Naive thymus-derived CD4-positive, alpha-beta T cell (primary cell): ENCODE data around the gene NRG3. TPM values are rescaled to one million over a fixed set of nuclear protein-coding genes. Genes with fewer than 3 reads are reported as not detected.
"Not testable (repeated sequence)": the region's sequence is repeated elsewhere in the genome, so short reads cannot be mapped to it uniquely, and the experiment has no call there.

Experiments
- ATAC-seq: fragments of 150-1000 bp; cut with Tn5 transposase; 2 replicates; pipeline ENCODE4 v1.10.0; 2021; ENCODE audit warnings: mild to moderate bottlenecking, moderate library complexity
- CTCF ChIA-PET: fragments of 350-600 bp; sonication (Branson Sonifier 250); formaldehyde crosslinking; loops from one replicate; lab custom pipeline; 2021; ENCODE audit warnings: antibody characterized with exemption; lab: Charles Lee
- POLR2A ChIA-PET: fragments of 350-600 bp; sonication (Branson Sonifier 250); formaldehyde crosslinking; loops from one replicate; lab custom pipeline; 2021; ENCODE audit warnings: antibody characterized with exemption, inconsistent platforms; lab: Charles Lee
- DNase-seq, 9 donors: peaks; one replicate each; pipeline versions ENCODE4 v3.0.0 to v3.0.0-alpha.2; 2020 to 2022; ENCODE audit warnings: mixed read lengths in 1 of 9
- H3K27ac ChIP-seq: one replicate; pipeline ENCODE4 v1.7.0; 2013; ENCODE audit warnings: mild to moderate bottlenecking, low read depth, low read length, moderate library complexity
- H3K27me3 ChIP-seq, 2 donors: one replicate each; pipeline ENCODE4 v1.7.0; 2013; ENCODE audit warnings: low read length in 2 of 2, mild to moderate bottlenecking in 2 of 2, moderate library complexity in 2 of 2; ENCODE audit not compliant: control insufficient read depth in 2 of 2, insufficient read depth in 2 of 2
- H3K36me3 ChIP-seq, 3 experiments: 1 replicate in 2 of 3; 2 replicates in 1 of 3; pipeline ENCODE4 v1.7.0; 2013; ENCODE audit warnings: low read length in 3 of 3, mild to moderate bottlenecking in 3 of 3, moderate library complexity in 1 of 3; ENCODE audit not compliant: insufficient read depth in 3 of 3, control insufficient read depth in 2 of 3
- H3K4me1 ChIP-seq, 2 donors: one replicate each; pipeline ENCODE4 v1.7.0; 2013; ENCODE audit warnings: low read length in 2 of 2, mild to moderate bottlenecking in 2 of 2, moderate library complexity in 1 of 2; ENCODE audit not compliant: control insufficient read depth in 2 of 2, insufficient read depth in 2 of 2
- H3K4me3 ChIP-seq: 2 replicates; pipeline ENCODE4 v1.7.0; 2013; ENCODE audit warnings: mild to moderate bottlenecking, low read length
- H3K9me3 ChIP-seq, 3 experiments: 1 replicate in 2 of 3; 2 replicates in 1 of 3; pipeline ENCODE4 v1.7.0; 2013; ENCODE audit warnings: low read length in 3 of 3; ENCODE audit not compliant: control insufficient read depth in 2 of 3
- H3K27ac Mint-ChIP-seq, 9 donors: one replicate each; pipeline ENCODE4 v1.8.0; 2020 to 2022; ENCODE audit warnings: mixed read lengths in 9 of 9, mild to moderate bottlenecking in 8 of 9, moderate library complexity in 5 of 9, inconsistent platforms in 2 of 9
- H3K27me3 Mint-ChIP-seq, 5 donors: one replicate each; pipeline ENCODE4 v1.8.0; 2021 to 2022; ENCODE audit warnings: mixed read lengths in 5 of 5, mild to moderate bottlenecking in 1 of 5
- H3K36me3 Mint-ChIP-seq, 5 donors: one replicate each; pipeline ENCODE4 v1.8.0; 2020 to 2022; ENCODE audit warnings: mixed read lengths in 5 of 5, mild to moderate bottlenecking in 3 of 5, inconsistent platforms in 1 of 5
- H3K4me1 Mint-ChIP-seq, 7 donors: one replicate each; pipeline ENCODE4 v1.8.0; 2020 to 2022; ENCODE audit warnings: mixed read lengths in 7 of 7, mild to moderate bottlenecking in 3 of 7, inconsistent platforms in 1 of 7
- H3K4me3 Mint-ChIP-seq, 10 donors: one replicate each; pipeline ENCODE4 v1.8.0; 2020 to 2022; ENCODE audit warnings: mild to moderate bottlenecking in 10 of 10, mixed read lengths in 10 of 10, moderate library complexity in 6 of 10, inconsistent platforms in 2 of 10
- H3K9me3 Mint-ChIP-seq, 11 donors: one replicate each; pipeline ENCODE4 v1.8.0; 2020 to 2022; ENCODE audit warnings: mixed read lengths in 11 of 11, mild to moderate bottlenecking in 4 of 11, inconsistent platforms in 1 of 11, moderate library complexity in 1 of 11
- intact Hi-C, 2 donors: fragments of 100-400 bp; cut with micrococcal nuclease; formaldehyde crosslinking; loops; one replicate each; pipeline ENCODE4 v1.15.1; 2023
- polyA plus RNA-seq, 2 donors: library from polyadenylated mRNA; unstranded; fragments of 300-500 nt; fragmentation: Illumina TruSeq; gene quantifications; one replicate each; pipeline ENCODE4 v1.2.3, GENCODE V29; 2021
- total RNA-seq, 6 experiments: library from RNA in 5 of 6; stranded (reverse) in 5 of 6; gene quantifications; 1 replicate in 5 of 6; 2 replicates in 1 of 6; pipeline ENCODE4 v1.2.3 and lab custom pipeline; 2021 to 2026

NRG3 gene
- total and polyA plus RNA-seq, 7 experiments from 2014 or later, result not detected

DNA sequence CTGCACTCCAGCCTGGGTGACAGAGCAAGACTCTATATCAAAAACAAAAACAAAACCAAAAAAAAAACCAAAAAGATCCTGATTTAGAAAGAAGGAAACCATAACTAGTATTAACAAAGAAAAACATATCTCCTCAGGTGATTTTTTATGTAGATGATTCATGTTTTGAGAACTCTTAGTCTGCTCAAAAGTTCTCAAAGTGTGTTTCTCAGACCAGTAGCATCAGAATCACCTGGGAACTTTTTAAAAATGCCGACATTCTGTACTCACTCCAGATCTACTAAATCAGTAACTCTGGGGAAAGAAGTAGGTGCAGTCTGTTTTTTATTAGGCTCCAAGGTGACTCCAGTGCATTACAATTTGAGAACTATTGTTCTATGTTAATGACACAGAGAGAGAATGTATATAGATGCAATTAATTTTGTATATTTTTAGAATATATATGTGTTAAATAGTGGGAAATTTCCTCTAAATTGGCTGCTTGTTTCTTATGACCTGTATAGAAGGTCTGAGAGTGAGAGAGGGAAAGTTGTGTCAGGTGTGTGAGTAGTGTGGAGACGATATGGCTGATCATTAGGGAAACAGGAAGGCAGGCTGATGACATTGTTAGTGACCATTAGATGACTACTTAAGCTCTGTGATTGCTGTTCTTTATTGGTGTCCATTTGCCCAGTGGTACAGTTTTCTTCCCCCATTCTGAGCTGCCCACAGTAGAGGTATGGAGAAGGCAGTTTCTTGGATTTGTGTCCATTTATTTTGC lies 1075.0 kb downstream of the NRG3 start:
- DNase-seq (no peak), ATAC-seq (no peak)
- H3K36me3 Mint-ChIP-seq, result no peaks in the 10 kb centered on the region
- intact Hi-C loops, result no loop called here
- no peaks in the 10 kb centered on the region for H3K27me3 Mint-ChIP-seq
- H3K36me3 ChIP-seq, result no peaks in the 10 kb centered on the region
- no peak overlapping the region for H3K27ac Mint-ChIP-seq
- H3K27ac ChIP-seq, result no peak overlapping the region
- ChIA-PET POLR2A (no interaction called here), CTCF (no interaction called here)
- H3K4me1 Mint-ChIP-seq, result no peaks in the 10 kb centered on the region
- H3K9me3 Mint-ChIP-seq, result peaks cover 0 to 20% (median 4%) of the 10 kb centered on the region in 11 donors
- H3K27me3 ChIP-seq, result no peaks in the 10 kb centered on the region
- no peak overlapping the region for H3K4me3 Mint-ChIP-seq
- no peaks in the 10 kb centered on the region for H3K4me1 ChIP-seq
- no peak overlapping the region for H3K4me3 ChIP-seq
- H3K9me3 ChIP-seq, result no peaks in the 10 kb centered on the region

DNA sequence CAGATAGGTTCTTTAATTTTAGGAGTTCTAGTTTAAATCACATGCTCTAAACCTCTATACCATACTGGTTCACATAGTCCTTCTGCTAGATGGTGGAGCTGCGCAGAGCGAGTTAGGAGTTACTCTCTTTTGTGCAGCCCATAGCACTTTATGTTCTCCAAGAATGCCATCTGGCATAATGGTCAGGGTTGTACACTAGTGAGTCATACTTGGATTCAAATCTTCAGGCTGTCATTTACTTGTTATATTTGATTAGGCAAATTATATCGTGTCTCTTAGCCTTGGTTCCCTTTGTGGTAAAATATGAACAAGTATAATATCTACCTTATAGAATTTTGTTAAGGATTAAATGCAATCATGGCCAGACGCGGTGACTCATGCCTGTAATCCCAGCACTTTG lies 1078.3 kb downstream of the NRG3 start:
- no peaks in the 10 kb centered on the region for H3K4me1 ChIP-seq
- no peaks in the 10 kb centered on the region for H3K9me3 ChIP-seq
- no peak overlapping the region for H3K4me3 ChIP-seq
- no peaks in the 10 kb centered on the region for H3K36me3 ChIP-seq
- DNase-seq (no peak), ATAC-seq (no peak)
- no peaks in the 10 kb centered on the region for H3K27me3 ChIP-seq
- no peaks in the 10 kb centered on the region for H3K27me3 Mint-ChIP-seq
- H3K27ac ChIP-seq, result no peak overlapping the region
- CTCF ChIA-PET, result no interaction called here
- intact Hi-C loops, result no loop called here
- no peak overlapping the region for H3K27ac Mint-ChIP-seq
- POLR2A ChIA-PET, result no interaction called here
- no peak overlapping the region for H3K4me3 Mint-ChIP-seq
- H3K36me3 Mint-ChIP-seq, result no peaks in the 10 kb centered on the region
- H3K9me3 Mint-ChIP-seq, result peaks cover 0 to 19% (median 2%) of the 10 kb centered on the region in 11 donors
- no peaks in the 10 kb centered on the region for H3K4me1 Mint-ChIP-seq

DNA sequence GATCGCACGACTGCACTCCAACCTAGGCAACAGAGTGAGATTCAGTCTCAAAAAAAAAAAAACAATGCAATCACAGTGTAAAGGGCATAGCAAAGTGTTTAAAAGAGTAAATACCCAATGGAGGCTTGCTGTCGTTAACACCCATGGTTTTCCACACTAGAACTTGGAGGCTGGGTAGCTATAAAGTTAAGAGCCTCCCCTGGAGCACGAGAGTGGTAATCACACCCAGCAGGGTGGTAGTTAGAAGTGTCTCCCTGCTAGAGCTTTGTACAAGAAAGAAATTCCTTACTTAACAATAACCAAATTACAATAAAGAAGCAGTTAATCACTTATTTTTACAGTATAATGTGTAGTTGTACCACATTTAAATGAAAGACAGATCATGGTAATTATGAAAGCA lies 1078.9 kb downstream of the NRG3 start:
- H3K27ac Mint-ChIP-seq, result no peak overlapping the region
- Histone ChIP-seq H3K27me3 (no peaks in the 10 kb centered on the region), H3K4me1 (no peaks in the 10 kb centered on the region), H3K36me3 (no peaks in the 10 kb centered on the region), H3K27ac (no peak overlapping the region), H3K9me3 (no peaks in the 10 kb centered on the region), H3K4me3 (no peak overlapping the region)
- ChIA-PET POLR2A (no interaction called here), CTCF (no interaction called here)
- no peaks in the 10 kb centered on the region for H3K27me3 Mint-ChIP-seq
- H3K4me3 Mint-ChIP-seq, result no peak overlapping the region
- no peak for DNase-seq
- H3K36me3 Mint-ChIP-seq, result no peaks in the 10 kb centered on the region
- ATAC-seq, result no peak
- H3K9me3 Mint-ChIP-seq, result peaks cover 0 to 19% (median 2%) of the 10 kb centered on the region in 11 donors
- intact Hi-C loops, result no loop called here
- no peaks in the 10 kb centered on the region for H3K4me1 Mint-ChIP-seq

DNA sequence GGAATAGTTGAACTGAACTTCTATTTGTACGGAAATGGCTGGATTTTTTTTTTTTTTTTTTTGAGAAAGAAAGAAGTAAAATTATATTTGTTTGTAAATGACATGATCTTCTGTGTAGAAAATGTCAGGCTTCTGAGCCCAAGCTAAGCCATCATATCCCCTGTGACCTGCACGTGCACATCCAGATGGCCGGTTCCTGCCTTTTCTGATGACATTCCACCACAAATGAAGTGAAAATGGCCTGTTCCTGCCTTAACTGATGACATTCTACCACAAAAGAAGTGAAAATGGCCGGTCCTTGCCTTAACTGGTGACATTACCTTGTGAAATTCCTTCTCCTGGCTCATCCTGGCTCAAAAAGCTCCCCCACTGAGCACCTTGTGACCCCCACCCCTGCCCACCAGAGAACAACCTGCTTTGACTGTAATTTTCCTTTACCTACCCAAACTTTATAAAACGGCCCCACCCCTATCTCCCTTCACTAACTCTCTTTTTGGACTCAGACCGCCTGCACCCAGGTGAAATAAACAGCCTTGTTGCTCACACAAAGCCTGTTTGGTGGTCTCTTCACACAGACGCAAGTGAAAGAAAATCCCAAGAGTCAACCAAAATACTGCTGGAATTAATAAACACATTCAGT lies 1085.5 kb downstream of the NRG3 start:
- H3K9me3 ChIP-seq, H3K27me3 Mint-ChIP-seq, CTCF ChIA-PET, H3K27ac Mint-ChIP-seq, DNase-seq, H3K36me3 Mint-ChIP-seq, H3K4me1 Mint-ChIP-seq, H3K4me3 ChIP-seq, H3K4me3 Mint-ChIP-seq, H3K27me3 ChIP-seq, H3K36me3 ChIP-seq, H3K27ac ChIP-seq, ATAC-seq, H3K4me1 ChIP-seq, intact Hi-C loops, POLR2A ChIA-PET: not testable (repeated sequence)
- peaks cover 0 to 15% (median 0%) of the 10 kb centered on the region in 11 donors for H3K9me3 Mint-ChIP-seq

DNA sequence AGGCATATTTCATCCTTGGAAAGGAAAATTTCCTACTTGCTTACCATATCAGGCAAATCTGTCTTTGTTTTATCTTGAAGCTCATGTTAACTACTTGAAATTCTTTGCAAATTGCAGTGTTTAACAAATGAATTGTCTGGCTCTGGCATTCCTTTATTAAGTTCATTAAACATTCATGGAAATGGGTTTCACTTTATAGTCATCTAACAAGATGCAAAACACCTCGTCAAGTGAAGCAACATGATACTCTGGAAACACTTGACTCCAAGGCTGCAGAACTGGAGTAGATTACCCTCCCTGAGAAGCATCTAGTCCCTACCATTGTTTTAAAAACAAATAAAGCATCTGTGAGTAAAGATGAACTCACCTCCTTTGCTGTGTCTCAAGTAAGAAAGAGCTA lies 1086.9 kb downstream of the NRG3 start:
- ChIA-PET CTCF (no interaction called here), POLR2A (no interaction called here)
- Mint-ChIP-seq H3K9me3 (peaks cover 0 to 16% (median 0%) of the 10 kb centered on the region in 11 donors), H3K27ac (no peak overlapping the region), H3K27me3 (no peaks in the 10 kb centered on the region), H3K4me1 (no peaks in the 10 kb centered on the region), H3K36me3 (no peaks in the 10 kb centered on the region), H3K4me3 (no peak overlapping the region)
- Histone ChIP-seq H3K27me3 (no peaks in the 10 kb centered on the region), H3K27ac (no peak overlapping the region), H3K9me3 (no peaks in the 10 kb centered on the region), H3K36me3 (no peaks in the 10 kb centered on the region), H3K4me3 (no peak overlapping the region), H3K4me1 (no peaks in the 10 kb centered on the region)
- intact Hi-C loops, result no loop called here
- DNase-seq (no peak), ATAC-seq (no peak)

DNA sequence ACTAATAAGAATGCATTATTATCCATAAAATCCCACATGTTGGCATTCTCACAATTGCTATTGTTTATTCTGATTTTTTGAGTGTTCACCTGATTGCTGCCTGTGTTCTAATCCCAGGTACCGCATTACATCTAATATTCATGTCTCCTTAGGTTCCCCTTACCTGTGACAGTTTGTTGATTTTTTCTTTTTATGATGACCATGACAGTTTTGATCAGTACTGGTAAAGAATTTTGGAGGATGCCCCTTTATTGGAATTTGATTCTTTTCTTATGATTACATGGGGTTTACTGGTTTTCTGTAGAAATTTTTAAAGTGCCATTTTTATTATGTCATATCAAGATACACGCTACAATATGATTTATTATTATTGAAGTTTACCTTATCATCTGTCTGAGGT lies 1091.1 kb downstream of the NRG3 start:
- no peaks in the 10 kb centered on the region for H3K9me3 ChIP-seq
- Mint-ChIP-seq H3K4me1 (no peaks in the 10 kb centered on the region), H3K27ac (no peak overlapping the region), H3K27me3 (no peaks in the 10 kb centered on the region), H3K4me3 (no peak overlapping the region), H3K36me3 (no peaks in the 10 kb centered on the region), H3K9me3 (peaks cover 0 to 12% (median 0%) of the 10 kb centered on the region in 11 donors)
- no peaks in the 10 kb centered on the region for H3K27me3 ChIP-seq
- H3K36me3 ChIP-seq, result no peaks in the 10 kb centered on the region
- POLR2A ChIA-PET, result no interaction called here
- intact Hi-C loops, result no loop called here
- no peak for ATAC-seq
- H3K4me1 ChIP-seq, result no peaks in the 10 kb centered on the region
- CTCF ChIA-PET, result no interaction called here
- H3K4me3 ChIP-seq, result no peak overlapping the region
- no peak for DNase-seq
- H3K27ac ChIP-seq, result no peak overlapping the region

DNA sequence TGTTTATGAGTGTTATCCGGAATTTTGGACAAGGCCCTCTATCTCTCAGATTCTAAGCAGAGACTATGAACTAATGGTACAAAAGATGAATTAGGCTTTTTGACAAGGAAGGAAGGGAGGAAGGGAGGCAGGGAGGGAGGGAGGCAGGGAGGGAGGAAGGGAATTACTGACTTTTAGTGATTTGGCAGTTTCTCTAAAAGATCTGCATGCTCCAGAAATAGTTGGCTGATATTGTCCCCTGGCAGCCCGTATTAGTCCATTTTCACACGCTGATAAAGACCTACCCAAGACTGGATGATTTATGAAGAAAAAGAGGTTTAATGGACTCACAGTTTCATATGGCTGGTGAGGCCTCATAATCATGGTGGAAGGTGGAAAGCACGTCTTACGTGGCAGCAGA lies 1093.5 kb downstream of the NRG3 start:
- ChIA-PET CTCF (no interaction called here), POLR2A (no interaction called here)
- ATAC-seq (no peak), DNase-seq (no peak)
- H3K36me3 ChIP-seq, result no peaks in the 10 kb centered on the region
- no peaks in the 10 kb centered on the region for H3K9me3 ChIP-seq
- no peak overlapping the region for H3K27ac ChIP-seq
- Mint-ChIP-seq H3K27me3 (no peaks in the 10 kb centered on the region), H3K9me3 (peaks cover 0 to 7% (median 0%) of the 10 kb centered on the region in 11 donors), H3K27ac (no peak overlapping the region), H3K36me3 (no peaks in the 10 kb centered on the region), H3K4me3 (no peak overlapping the region), H3K4me1 (no peaks in the 10 kb centered on the region)
- intact Hi-C loops, result no loop called here
- H3K27me3 ChIP-seq, result no peaks in the 10 kb centered on the region
- H3K4me1 ChIP-seq, result no peaks in the 10 kb centered on the region
- no peak overlapping the region for H3K4me3 ChIP-seq
